HG03025 (cell line): ENCODE results near the gene TMEM121.

ENCODE experiments used
- ATAC-seq: cut with Tn5 transposase; IDR thresholded peaks from one replicate; pipeline ENCODE4 v1.9.1; 2021; ENCODE audit warnings: mild to moderate bottlenecking, moderate library complexity; ENCODE audit not compliant: unreplicated experiment, low FRiP score

Gene TMEM121

DNA sequence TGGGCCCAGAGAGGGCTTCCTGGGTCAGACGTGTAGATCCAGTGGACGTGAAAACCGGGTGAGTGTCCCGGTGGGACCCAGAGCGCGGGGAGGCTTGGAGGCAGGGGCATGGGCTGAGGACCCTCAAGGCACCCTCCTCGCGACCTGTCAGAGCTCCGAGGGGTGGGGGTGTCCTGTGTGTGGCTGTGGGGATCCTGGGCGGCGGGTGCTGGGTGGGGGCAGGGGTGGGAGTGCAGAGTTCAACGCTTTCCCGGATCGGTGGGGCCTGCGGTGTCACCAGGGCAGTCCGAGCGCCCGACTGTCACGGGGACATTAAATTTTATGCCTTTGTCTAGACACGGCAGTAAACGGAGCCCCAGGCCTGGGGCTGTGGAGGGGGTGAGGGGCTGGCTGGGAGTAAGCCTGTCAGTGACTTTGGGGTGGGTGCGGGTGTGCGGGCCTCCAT, 1.0 kb downstream of the TMEM121 start:
- ATAC-seq, result no peak

DNA sequence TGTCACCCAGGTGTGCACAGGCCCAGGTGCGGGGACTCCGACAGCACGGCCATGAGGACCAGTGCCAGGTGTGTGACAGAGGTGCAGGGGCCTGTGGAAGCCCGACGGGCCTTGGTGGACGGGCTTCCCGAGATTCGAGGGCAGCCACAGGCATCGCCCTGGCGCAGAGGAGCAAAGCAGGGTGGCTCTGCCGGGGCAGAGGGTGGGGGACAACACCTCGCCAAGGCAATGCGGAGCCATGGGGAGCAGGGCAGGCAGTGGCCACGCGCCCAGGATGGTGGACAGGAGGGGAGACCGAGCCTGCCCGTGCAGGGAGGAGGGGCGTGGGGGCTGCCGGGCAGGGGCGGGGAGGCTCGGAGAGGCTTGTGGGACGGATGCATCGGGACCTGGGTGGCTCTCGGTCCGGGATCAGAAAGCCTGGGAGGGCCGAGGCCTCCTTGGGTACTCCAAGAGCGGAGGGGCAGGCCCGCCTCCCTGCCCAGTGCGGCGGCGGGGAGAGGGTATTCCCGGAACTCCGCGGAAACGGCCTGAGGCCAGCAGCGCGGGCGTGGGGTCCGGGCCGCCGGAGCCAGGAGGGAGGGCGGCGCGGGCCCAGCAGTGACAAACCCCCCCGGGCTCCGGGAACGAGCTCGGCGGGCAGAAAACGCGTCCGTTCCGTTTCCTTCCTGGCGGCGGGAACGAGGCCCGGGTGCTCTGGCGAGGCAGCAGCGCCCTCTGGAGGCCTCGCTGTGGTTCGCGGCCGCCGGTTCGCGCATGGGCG, 1.6 kb downstream of the TMEM121 start:
- ATAC-seq, result no peak

DNA sequence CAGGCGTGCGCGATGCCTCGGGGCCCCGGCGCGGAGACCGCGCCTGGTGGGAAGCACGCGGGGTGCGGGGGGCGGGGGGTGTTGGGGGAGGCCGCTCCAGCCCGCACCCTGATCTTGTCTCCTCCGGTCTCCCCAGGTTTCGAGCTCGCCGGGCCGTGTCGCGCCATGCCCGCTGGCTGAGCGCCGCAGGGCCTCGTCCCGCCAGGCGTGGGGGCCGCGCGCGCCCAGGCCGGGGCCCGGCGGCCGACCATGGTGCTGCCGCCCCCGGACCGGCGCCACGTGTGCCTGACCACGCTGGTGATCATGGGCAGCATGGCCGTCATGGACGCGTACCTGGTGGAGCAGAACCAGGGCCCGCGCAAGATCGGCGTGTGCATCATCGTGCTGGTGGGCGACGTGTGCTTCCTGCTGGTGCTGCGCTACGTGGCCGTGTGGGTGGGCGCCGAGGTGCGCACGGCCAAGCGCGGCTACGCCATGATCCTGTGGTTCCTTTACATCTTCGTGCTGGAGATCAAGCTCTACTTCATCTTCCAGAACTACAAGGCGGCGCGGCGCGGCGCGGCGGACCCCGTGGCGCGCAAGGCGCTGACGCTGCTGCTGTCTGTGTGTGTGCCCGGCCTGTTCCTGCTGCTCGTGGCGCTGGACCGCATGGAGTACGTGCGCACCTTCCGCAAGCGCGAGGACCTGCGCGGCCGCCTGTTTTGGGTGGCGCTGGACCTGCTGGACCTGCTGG, 2.4 kb downstream of the TMEM121 start:
- no peak for ATAC-seq

DNA sequence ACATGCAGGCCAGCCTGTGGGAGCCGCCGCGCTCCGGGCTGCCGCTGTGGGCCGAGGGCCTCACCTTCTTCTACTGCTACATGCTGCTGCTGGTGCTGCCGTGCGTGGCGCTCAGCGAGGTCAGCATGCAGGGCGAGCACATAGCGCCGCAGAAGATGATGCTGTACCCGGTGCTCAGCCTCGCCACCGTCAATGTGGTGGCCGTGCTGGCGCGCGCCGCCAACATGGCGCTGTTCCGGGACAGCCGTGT, 2.9 kb downstream of the TMEM121 start:
- no peak for ATAC-seq

DNA sequence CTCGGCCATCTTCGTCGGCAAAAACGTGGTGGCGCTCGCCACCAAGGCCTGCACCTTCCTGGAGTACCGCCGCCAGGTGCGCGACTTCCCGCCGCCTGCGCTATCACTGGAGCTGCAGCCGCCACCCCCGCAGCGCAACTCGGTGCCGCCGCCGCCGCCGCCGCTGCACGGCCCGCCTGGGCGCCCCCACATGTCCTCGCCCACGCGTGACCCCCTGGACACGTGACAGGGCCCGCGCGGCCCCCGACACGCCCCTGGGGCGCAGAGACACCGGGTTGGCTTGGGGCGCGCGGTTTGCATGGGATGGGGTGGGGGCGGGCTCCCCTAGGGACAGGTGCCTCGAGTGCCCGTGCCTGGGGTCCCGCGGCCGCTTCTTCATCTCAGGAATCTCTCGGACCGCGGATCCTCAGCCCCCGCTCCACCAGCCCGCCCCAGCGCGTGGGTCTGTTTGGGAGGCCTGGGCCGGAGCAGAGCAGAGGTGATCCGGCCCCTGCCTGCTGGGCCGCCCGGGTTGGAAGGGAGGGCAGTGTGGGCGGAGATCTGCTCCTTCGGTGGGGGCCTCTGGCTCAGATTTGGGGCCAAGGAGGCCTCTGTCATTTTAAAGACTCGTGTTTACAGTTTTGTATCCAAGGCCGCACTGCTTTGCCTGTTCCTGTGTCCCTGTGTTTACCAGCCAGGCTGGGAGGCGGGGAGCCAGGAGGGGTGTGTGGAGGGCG, 3.3 kb downstream of the TMEM121 start:
- ATAC-seq, result no peak

DNA sequence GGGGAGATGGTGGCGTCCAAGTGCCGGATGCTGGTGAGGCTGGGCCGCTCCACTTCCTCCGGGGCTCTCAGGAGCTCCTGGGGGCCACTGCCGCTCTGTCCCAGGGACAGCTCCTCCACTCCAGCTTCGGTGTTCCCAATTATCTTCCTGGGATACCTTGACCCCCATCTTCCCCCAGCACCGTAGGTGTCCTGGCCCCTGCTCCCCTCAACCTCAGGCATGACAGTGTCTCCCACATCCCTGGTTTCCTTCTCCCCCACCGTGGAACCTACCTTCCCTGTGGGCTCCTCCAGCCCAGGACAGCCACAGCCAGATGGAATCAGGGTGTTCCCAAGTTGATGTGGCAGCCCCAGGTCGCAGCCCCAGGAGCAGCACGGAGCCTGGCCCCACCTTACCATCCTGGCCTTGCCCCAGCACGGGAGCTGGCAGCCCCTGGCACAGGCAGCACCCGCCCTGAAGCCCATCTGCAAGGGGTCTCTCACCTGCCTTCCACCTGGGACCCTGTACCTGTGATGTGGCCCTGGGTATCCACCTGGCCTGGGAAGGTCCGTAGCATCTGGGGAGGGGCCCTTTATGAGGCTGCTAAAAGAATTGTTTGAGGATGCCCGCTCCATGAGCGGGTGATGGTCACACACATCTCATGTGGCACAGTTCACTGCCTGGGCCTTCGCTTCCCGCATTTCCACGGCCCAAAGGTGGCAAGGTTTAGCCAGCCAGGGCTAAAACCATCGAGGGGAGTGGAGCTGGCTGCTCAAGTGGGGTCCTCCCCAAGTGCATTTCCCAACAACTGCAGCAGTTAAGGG, 4.1 kb downstream of the TMEM121 start:
- no peak for ATAC-seq

DNA sequence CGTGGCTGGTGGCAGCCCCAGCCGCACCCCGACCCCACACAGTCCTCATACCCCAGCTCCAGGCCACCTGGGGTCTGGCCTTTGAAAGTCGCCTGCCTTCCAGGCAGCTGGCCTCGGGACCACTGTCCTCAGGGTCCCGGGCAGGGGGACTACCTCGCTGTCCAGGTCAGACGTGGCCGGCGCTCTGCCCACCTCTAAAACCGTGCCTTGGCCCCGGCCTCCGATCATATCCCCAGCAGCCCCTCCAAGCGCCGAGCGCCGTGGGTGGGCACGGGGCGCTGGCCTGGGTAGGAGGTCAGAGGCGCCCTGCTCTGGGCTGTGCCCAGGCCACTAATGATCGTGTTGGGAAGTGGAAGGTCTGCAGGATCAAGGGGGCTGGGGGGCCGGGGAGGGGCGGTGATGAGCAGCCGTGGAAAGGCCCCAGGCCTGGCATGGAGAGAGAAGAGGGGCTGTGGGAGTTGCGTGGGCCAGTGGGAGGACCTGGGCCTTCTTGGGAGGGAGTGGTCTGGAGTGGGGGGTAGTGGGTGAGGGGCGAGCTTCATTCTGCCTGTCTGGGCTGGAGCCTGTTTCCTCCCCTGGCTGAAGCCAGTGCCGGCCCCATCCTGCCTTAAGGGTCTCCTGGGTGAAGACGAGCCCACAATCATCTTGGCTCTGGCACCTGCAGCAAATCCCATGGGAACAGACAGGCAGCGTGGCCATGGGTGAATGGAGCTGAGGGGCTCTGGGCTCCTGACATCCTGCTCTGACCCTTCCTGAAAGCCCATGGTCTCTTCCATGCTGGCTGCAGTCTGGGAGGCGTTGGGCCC, 4.9 kb downstream of the TMEM121 start:
- ATAC-seq, result no peak

DNA sequence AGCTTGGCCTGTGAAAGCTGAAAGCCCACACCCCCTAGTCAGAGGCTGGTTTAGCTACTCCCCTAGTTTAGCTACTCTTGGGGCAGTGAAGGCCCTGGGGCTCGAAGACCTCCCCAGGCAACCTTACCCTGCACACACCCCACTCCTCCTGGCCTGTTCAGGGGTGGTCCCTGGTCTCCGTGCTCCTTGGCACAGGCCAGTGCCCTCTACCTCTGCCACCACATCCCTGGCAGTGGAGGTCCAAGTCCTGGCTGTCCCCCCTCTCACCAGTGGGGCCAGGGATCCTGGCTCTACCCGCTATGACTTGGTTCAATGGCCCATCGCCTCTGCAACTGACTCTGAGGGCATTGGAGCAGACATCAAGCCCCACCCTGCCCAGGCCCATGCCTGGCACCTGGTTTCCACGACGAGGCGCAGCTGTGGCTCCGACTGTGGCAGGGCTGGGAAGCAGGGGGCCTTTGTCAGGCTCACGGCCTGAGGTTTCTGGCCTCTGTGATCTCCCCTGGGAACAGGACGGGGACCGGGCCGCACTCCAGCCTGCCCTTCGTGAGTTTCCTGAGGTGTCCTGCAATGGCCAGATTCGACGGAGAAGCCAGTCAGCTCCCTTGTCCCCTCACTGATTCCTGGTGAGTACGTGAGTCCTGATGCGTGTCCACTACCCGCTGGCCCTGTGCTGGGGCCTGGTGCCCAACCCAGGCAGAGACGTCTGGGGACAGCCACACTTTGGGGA, 5.7 kb downstream of the TMEM121 start:
- ATAC-seq, result no peak

DNA sequence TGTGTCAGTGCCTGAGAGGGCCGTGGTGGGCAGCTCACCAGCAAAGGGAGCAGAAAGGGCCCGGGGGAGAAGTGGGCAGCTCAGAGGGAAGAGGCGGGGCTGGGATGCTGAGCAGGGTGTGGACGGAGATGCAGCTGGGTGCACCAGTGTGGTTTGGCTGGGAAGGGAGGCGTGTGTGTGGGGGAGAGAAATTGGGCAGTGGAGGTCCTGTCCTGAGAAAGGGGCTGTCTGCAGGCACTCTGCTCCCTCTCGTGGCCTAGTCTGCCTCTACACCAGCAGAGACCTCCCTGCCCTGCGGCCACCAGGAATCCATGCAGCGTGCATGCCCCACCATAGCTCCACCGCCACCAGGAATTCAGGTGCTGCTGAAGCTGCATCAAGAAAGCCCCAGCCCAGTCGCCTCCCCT, 6.4 kb downstream of the TMEM121 start:
- no peak for ATAC-seq

DNA sequence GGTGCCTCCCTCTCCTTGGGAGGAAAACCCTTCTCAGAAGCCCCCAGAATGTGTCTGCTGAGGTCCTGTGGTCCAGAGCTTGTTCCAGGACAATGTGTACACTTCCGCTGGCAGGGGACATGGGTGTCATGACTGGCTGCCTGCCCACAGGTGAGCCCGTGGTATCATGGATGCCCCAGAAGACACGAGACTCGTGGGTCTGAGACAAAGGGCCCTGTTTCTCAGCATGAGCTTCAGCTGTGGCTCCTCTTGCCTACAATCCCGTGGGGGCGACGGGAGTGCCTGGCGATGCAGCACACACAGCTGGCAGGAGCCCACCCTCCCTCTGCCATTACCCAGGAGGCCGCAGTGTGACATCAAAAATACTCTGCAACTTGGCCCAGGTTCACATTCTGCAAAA, 7.0 kb downstream of the TMEM121 start:
- ATAC-seq, result no peak

DNA sequence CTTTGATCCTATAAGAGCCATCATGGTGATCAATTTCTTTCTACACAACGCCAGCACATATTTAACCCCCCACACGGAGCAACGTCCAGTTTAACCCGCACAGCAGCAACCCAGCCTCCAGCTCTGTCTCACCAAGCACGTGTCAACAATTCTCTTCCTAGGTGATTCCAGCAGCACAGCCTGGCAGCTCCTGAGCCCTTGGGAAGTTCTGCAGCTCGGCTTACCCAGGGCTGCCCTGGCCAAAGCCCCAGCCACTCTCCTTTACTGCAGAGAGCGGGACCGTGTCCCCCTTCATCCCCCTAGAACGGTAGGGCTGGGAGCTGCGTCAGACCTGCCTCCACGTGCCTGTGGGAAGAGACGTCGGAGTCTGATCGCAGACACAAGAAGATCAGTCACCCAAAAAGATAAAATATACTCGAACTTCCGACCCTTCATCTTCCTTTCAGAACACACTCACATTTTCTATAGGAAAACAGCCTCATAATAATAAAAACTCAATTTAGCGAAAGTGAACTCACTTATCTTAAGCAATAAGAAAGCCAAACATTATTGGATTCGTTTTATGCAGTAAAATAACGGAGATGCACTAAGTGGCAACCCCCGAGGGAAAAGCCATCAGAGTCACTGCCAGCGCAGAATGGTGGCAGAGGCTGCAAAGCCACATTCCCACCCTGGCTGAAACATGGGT, 7.6 kb downstream of the TMEM121 start:
- no peak for ATAC-seq

DNA sequence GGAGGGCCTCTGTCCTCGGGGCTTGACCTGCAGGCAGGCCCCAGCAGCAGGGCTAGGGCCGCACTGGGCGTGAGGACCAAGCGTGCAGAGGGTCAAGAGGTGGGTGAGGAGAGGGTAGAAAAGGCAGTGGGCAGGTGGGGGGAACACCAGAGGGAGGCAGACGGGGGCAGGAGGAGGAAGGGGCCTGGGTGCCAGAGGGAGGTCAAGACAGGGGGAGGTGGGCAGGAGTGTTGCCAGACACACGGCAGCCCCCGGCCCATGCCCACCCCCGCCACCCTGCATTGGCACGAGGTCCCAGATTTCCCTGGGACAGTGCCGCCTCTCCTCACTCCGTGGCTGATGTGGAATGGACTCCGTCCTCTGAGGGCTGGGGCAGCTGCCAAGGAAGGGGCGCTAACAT, 8.2 kb downstream of the TMEM121 start:
- no peak for ATAC-seq

DNA sequence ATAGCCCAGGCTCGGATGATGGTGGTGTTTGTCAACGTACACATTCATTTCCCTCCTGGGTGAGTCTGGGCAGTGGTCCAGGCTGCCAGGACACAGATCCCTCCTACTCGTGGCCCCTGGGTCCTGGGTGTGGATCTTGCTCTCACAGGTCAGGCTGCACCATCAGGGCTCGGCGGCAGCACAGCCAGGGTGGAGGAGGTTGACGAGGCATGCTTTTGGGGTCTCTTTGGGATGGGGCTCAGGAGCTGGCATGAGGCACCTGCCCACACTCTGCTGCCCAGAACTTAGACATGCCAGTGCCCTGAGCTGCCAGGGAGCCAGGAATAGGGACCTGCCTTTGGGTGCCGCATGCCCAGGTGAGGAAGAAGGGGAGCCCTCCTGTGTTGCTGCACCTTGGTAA, 9.7 kb downstream of the TMEM121 start:
- no peak for ATAC-seq

DNA sequence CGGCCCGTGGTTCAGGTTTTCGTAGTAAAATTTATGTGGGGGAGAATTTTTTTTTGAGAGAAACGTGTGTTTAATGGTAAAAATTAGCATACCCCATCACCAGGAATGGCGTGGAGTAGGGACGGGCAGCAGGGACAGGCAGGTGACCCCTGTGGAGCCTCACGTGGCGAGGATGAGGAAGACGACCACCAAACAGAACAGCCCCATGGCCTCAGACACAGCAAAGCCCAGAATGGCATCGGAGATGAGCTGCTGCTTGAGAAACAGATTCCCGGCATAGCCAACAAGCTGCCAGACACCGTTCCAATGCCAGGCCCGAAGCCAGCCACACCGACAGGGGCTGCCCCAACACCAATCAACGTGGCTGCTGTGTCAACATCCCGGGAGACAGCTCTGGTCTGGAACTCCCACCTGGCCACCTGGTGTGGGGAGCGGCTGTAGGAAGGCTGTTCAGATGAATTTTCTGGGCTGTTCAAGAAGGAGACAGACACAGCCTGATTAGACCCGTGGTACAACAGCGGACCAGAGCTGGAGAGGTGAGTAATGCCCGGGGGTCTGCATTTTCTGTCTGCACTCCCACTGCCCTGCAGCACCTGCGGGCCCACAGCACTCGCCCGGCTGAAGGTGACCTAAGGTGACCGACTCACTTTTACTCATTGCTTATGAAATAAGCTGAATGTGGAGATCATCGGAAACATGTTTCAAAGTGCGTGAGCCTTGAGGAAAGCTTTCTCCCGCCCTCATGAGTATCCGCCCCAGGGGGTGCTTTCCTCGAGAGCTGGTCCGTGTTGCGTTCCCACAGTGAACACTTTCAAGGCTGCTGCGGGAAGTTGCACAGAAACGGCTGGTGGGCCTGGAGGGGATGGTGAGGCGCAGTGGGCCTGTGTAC, 10.6 kb downstream of the TMEM121 start:
- no peak for ATAC-seq

DNA sequence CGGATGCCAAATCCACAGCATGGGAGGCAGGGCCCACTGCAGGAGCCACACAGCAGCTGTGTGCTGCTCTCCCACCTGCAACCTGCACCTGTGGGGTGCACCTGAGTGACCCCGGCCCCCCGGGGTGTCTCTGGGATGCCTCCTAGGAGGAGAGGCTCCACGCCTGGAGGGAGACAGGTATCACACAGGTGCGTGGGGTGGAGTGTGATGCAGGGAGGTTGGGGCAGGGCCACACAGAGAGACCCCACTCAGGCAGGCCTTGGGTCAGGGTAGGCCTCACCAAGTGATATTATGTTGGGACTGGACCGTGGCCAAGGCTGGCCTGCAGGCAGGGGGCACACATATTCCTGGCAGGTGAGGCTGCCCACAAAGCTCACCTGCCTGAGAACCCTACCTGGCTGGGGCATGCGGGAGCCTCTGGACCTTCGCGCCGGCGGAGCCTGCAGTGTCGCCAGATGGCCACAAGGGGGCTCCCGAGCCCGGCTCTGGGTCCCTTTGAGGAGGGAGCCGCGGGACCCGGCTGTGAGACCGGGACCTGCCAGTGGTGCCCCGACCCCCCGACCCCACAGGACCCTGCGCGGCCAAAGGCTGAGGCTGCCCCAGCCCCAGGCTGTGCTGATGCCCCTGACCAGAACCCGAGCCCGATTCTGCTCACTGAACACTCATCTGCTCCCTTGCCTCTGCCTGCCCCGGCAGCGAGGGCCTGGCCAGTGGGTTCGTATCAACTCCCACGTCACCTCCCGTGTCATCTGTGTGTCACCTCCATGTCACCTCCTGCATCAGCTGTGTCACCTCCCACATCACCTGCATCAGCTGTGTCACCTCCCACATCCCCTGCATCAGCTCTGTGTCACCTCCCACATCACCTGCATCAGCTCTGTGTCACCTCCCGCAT, 11.4 kb downstream of the TMEM121 start:
- ATAC-seq, result no peak

DNA sequence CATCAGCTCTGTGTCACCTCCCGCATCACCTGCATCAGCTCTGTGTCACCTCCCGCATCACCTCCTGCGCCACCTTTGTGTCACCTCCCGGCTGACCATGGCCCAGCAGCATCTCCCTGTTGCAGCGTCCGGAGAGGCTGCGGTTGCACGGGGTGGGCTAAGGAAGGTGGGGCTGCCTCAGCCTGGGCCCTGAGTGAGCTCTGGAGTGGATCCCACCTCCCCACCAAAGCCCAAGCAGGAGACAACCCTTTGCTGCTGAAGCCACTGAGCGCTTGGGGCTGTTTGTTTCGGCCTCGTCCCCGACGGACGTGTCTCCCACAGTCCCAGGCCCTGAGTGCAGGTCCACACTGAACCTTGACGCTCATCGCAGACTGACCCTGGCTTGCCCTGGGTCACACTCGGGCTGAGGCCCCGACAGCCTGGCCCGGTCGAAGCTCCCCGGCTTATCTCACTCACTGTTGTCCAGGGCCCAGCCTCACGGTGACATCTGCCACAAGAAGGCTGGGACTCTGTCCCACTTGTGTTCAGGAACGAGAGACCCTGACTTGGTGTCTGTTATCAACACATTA, 12.2 kb downstream of the TMEM121 start:
- ATAC-seq, result no peak

DNA sequence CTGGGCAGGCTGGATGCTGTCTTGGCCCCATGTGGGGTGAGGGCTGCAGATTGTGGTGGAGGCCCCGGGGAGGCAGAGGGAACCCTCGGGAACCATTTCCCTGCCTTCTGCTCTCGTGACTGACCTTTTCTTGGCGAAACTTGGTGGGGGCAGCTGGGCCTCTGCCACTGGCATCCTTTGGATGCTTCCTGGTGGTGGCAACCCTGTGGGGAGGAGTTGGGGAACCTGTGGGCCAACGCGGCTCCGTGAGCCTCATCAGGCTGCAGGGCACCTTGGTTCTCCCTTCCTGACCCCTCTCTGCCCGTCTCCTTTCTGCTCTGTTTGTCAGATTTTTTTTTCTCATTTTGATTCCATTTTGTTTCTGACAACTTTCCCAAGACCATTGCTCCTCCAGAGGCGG, 14.4 kb downstream of the TMEM121 start:
- no peak for ATAC-seq
